Lung microvascular endothelial cell (primary cell): ENCODE results near the gene CD86. TPM values are rescaled to one million over a fixed set of nuclear protein-coding genes. Genes with fewer than 3 reads are reported as not detected.
"Not testable (repeated sequence)": the region's sequence is repeated elsewhere in the genome, so short reads cannot be mapped to it uniquely, and the experiment has no call there.

Experiments used
- DNase-seq, 2 donors: peaks; one replicate each; pipeline versions ENCODE4 v3.0.0 to v3.0.0-alpha.2; 2010; ENCODE audit warnings: low read depth in 2 of 2
- total RNA-seq: library from RNA; depleted of rRNA; stranded (reverse); fragments of >200 nt; gene quantifications from 2 replicates; pipeline ENCODE4 v1.2.1, GENCODE V29; 2014

Gene CD86
- total RNA-seq, 1 donor from 2014 or later, result not detected

GRCh38 chr3:122148941-122149627, 93.9 kb downstream of the CD86 start:
- DNase-seq, result no peak

GRCh38 chr3:122151480-122151879, 96.3 kb downstream of the CD86 start:
- peak in 1 of 2 donors; percentile 10 for DNase-seq

- not testable (repeated sequence) for DNase-seq
Observed at GRCh38 chr3:122164983-122165382, 109.8 kb downstream of the CD86 start.

GRCh38 chr3:122167630-122168029, 112.5 kb downstream of the CD86 start:
- DNase-seq, result no peak

- DNase-seq, result no peak
Observed at GRCh38 chr3:122168044-122168443, 112.9 kb downstream of the CD86 start.

- no peak for DNase-seq
Observed at GRCh38 chr3:122169911-122170310, 114.7 kb downstream of the CD86 start.

Other genes with a start within 250 kb of the CD86 start
- gene IQCB1, start 220.3 kb upstream of the CD86 start, total RNA-seq, result 4.6 and 6.2 TPM in 2 replicates
- 0.40 and 0.44 TPM in 2 replicates for gene EAF2, start 220.2 kb upstream of the CD86 start, total RNA-seq
- under 0.01 and 0.20 TPM in 2 replicates for gene SLC15A2, start 161.0 kb upstream of the CD86 start, total RNA-seq
- not detected in 2 replicates for gene ILDR1, start 33.1 kb upstream of the CD86 start, total RNA-seq
- gene CASR, start 128.3 kb downstream of the CD86 start, total RNA-seq, result not detected in 2 replicates